ENCODE results near the gene CLEC2D. TPM values are rescaled to one million over a fixed set of nuclear protein-coding genes. Genes with fewer than 3 reads are reported as not detected.

CLEC2D gene
- total and polyA plus RNA-seq, 2 donors (not counting 1 experiment from before 2014, with no cell fraction given), result 2.5 to 5.1 TPM

DNA sequence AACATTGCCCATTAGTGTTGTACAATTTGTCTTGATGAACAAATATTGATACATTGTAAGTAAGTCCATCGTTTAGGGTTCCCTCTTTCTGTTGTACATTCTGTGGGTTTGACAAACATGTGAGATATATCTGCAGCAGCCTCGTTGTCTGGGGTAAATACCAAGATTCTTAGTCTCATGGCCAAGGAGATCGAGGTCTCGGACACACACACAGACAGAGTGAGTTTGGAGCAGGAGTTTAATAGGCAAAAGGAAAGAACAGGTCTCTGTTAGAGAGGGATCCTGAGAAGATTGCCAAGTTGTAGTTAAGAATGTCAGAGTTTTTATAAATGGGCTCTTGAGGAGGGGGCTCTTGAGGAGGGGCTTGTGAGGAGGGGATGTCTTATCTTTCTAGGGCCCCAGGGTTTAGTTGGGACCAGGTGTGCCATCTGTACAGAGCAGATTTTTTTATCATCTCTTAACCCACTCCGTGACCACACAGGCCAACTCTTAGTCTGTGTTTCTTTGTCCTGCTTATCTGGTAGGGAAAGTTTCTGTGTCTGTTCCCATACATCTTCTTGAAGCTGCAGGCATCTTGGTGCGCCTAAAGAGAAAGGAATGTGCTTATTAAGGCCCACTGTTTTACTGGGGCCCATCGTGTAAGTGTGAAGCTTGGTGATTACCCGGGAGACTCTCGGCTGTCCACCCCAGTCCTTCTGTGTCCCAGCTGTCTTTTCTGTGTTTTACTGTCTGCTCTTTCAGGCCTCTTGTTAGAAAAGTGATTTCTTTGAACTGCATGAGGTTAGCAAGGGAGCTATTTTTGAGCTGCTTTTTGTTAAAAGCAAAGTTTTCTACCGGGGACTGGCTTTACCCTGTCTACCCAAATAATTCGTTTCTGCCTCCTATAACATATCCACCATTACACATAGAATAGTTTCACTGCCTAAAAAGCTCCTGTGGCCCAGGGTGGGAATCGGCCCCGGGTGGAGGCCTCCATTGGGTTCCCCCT, 22.4 kb upstream of the CLEC2D start:
- peak overlapping the region; percentile 85 for H3K4me2 ChIP-seq (ENCODE audit: extremely low read depth, insufficient read depth, low read length)
- DNase-seq (ENCODE audit: low read depth in 2 of 2), result peak; percentile 36 to 64
- H2AFZ ChIP-seq (ENCODE audit: low read length), result peak overlapping the region; percentile 88

DNA sequence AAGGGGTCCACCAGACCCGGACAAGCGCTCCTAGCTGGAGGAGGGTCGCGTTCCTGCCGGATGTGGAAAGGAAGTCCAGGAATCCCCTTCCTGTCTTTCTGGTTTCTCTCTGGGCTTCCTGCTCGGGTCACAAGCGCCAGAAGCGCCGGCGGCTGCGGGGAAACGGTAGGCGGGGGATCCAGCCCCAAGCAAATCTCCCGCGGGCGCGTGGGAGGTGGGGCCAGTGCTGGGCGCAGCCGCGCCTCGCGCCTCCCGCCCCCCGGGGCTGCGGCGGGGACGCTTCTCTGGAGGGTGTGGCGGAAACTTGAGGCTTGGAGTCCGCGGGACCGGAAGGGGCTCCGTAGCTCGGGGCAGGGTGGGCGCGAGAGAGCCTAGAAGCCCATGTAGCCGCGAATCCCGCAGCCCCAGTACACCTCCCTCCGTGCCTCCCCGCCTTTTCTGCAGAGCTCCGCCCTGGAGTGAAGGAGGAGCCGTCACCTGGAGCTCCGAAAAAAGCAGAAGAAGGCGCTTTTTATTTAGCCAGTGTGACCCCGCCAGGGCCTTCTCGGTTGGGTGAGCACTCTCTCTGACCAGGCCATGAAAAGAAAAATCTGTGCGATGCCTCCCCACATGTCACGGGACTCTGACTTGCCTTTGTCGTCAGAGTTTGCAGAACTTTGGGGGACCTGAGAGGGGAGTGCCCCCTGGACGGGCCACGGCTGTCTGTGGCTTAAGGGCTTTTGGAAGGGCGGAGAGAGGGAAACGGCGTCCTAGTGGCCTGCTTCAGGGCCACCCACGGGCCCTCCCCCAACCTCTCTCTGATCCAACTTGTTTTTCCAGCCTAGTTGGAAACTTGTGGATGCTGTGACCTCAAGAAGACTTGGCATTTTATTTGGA, 21.4 kb upstream of the CLEC2D start:
- Histone ChIP-seq H3K27me3 (ENCODE audit: control insufficient read depth, insufficient read depth, low read length) (no peaks in the 10 kb centered on the region), H3K9ac (ENCODE audit: insufficient read depth, low read length) (peak overlapping the region; percentile 73), H3K27ac (ENCODE audit: insufficient read depth, low read length) (peak overlapping the region; percentile 77), H2AFZ (ENCODE audit: low read length) (peak overlapping the region; percentile 88), H3K36me3 (ENCODE audit: control insufficient read depth, insufficient read depth, low read length) (no peaks in the 10 kb centered on the region), H3K4me1 (ENCODE audit: control insufficient read depth, extremely low read depth, insufficient read depth, low read length) (peaks cover 7% of the 10 kb centered on the region), H4K20me1 (ENCODE audit: control insufficient read depth, extremely low read depth, insufficient read depth, low read length) (no peaks in the 10 kb centered on the region), H3K4me2 (ENCODE audit: extremely low read depth, insufficient read depth, low read length) (peak overlapping the region; percentile 99), H3K79me2 (ENCODE audit: control insufficient read depth, insufficient read depth, low read length) (peaks cover 13% of the 10 kb centered on the region), H3K4me3 (replicated peaks in 1 of 4; ENCODE audit: control extremely low read depth in 1 of 4, insufficient read depth in 1 of 4, low read depth in 3 of 4, low read length in 4 of 4) (peak overlapping the region; percentile 65 to 92 (median 84)), H3K9me3 (ENCODE audit: control insufficient read depth, insufficient read depth, low read depth, low read length) (no peaks in the 10 kb centered on the region)
- peak; percentile 72 to 83 for DNase-seq (ENCODE audit: low read depth in 2 of 2)
- TF ChIP-seq, protein P1, sequence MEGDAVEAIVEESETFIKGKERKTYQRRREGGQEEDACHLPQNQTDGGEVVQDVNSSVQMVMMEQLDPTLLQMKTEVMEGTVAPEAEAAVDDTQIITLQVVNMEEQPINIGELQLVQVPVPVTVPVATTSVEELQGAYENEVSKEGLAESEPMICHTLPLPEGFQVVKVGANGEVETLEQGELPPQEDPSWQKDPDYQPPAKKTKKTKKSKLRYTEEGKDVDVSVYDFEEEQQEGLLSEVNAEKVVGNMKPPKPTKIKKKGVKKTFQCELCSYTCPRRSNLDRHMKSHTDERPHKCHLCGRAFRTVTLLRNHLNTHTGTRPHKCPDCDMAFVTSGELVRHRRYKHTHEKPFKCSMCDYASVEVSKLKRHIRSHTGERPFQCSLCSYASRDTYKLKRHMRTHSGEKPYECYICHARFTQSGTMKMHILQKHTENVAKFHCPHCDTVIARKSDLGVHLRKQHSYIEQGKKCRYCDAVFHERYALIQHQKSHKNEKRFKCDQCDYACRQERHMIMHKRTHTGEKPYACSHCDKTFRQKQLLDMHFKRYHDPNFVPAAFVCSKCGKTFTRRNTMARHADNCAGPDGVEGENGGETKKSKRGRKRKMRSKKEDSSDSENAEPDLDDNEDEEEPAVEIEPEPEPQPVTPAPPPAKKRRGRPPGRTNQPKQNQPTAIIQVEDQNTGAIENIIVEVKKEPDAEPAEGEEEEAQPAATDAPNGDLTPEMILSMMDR (conservative IDR thresholded peaks at IDR 0.05 in 1 of 2, IDR thresholded peaks at IDR 0.05 in 1 of 2; ENCODE audit: low read depth in 1 of 2, low read length in 2 of 2), result no peak
- TF ChIP-seq EZH2 (IDR thresholded peaks at IDR 0.05; ENCODE audit: low read length, missing control alignments), result no peak

More for the DNA sequence above, 22.4 kb upstream of the CLEC2D start:
- peaks cover 12% of the 10 kb centered on the region for H3K79me2 ChIP-seq (ENCODE audit: control insufficient read depth, insufficient read depth, low read length)
- peaks cover 7% of the 10 kb centered on the region for H3K4me1 ChIP-seq (ENCODE audit: control insufficient read depth, extremely low read depth, insufficient read depth, low read length)
- H3K9ac ChIP-seq (ENCODE audit: insufficient read depth, low read length), result peak overlapping the region; percentile 73
- H4K20me1 ChIP-seq (ENCODE audit: control insufficient read depth, extremely low read depth, insufficient read depth, low read length), result no peaks in the 10 kb centered on the region
- H3K27me3 ChIP-seq (ENCODE audit: control insufficient read depth, insufficient read depth, low read length), result no peaks in the 10 kb centered on the region
- no peaks in the 10 kb centered on the region for H3K36me3 ChIP-seq (ENCODE audit: control insufficient read depth, insufficient read depth, low read length)
- H3K4me3 ChIP-seq (replicated peaks in 1 of 4; ENCODE audit: control extremely low read depth in 1 of 4, insufficient read depth in 1 of 4, low read depth in 3 of 4, low read length in 4 of 4), result peak overlapping the region; percentile 65 to 92 (median 74)
- H3K27ac ChIP-seq (ENCODE audit: insufficient read depth, low read length), result peak overlapping the region; percentile 77
- TF ChIP-seq EZH2 (IDR thresholded peaks at IDR 0.05; ENCODE audit: low read length, missing control alignments), result no peak
- TF ChIP-seq, protein P1 (conservative IDR thresholded peaks at IDR 0.05 in 1 of 2, IDR thresholded peaks at IDR 0.05 in 1 of 2; ENCODE audit: low read depth in 1 of 2, low read length in 2 of 2), result no peak
- H3K9me3 ChIP-seq (ENCODE audit: control insufficient read depth, insufficient read depth, low read depth, low read length), result no peaks in the 10 kb centered on the region

All from fibroblast of lung (primary cell).